Esophagus muscularis mucosa (tissue), 4 donors: ENCODE measurements around the gene GLB1L. TPM values are rescaled to one million over a fixed set of nuclear protein-coding genes. Genes with fewer than 3 reads are reported as not detected.

Experiments used
- DNase-seq: peaks from one replicate; pipeline ENCODE4 v3.0.0-alpha.2; 2017; ENCODE audit errors: extremely low spot score
- H3K27ac ChIP-seq, 4 donors: fragments of 200-600 bp; sonication (generic); replicated peaks in 1 of 4; 1 replicate in 3 of 4; 2 replicates in 1 of 4; pipeline ENCODE4 v1.5.1; 2016 to 2019; ENCODE audit warnings: mild to moderate bottlenecking in 1 of 4
- H3K27me3 ChIP-seq, 4 donors: fragments of 200-600 bp; sonication (generic); one replicate each; pipeline versions ENCODE4 v1.5.1 to v1.6.0; 2016 to 2019
- H3K36me3 ChIP-seq, 4 donors: fragments of 200-600 bp; sonication (generic); one replicate each; pipeline ENCODE4 v1.5.1; 2016 to 2019
- H3K4me1 ChIP-seq, 4 donors: fragments of 200-600 bp; sonication (generic); one replicate each; pipeline ENCODE4 v1.5.1; 2016 to 2019
- H3K4me3 ChIP-seq, 4 donors: fragments of 200-600 bp; sonication (generic); 1 replicate in 2 of 4; 2 replicates in 2 of 4; pipeline ENCODE4 v1.5.1; 2016 to 2019; ENCODE audit warnings: mild to moderate bottlenecking in 4 of 4, moderate library complexity in 1 of 4
- H3K9me3 ChIP-seq, 4 donors: fragments of 200-600 bp; sonication (generic); 1 replicate in 3 of 4; 2 replicates in 1 of 4; pipeline ENCODE4 v1.5.1; 2016 to 2019
- EP300 ChIP-seq: sonication (generic); formaldehyde crosslinking; IDR thresholded peaks from one replicate; pipeline ENCODE4 v1.6.1; 2017; ENCODE audit warnings: antibody characterized with exemption
- POLR2A ChIP-seq: fragments of 450-650 bp; IDR thresholded peaks from one replicate; pipeline ENCODE4 v1.6.1; 2017; ENCODE audit warnings: antibody characterized with exemption, moderate library complexity, mild to moderate bottlenecking, low read depth
- POLR2AphosphoS5 ChIP-seq, 2 donors: sonication (generic); formaldehyde crosslinking; IDR thresholded peaks; one replicate each; pipeline ENCODE4 v1.6.1; 2017; ENCODE audit warnings: antibody characterized with exemption in 2 of 2
- WGBS: methylation state at CpG from one replicate; pipeline ENCODE4 v1.1.5; 2018; 5-methylcytosine and 5-hydroxymethylcytosine counted together
- intact Hi-C: fragments of 100-400 bp; cut with DNase I; formaldehyde crosslinking; loops from one replicate; pipeline ENCODE4 v1.15.1; 2023
- total RNA-seq, 4 donors: library from RNA; depleted of rRNA; stranded (reverse); fragments of >200 nt; gene quantifications; one replicate each; pipeline versions ENCODE4 v1.1.0 to v1.2.1, GENCODE V29; 2016
- TF ChIP-seq, protein P1 (sequence below), 3 experiments: fragments of 200-600 bp in 2 of 3; fragments of 450-650 bp in 1 of 3; sonication (generic) in 2 of 3; IDR thresholded peaks; one replicate each; pipeline ENCODE4 v1.5.1; 2017 to 2019; ENCODE audit warnings: antibody characterized with exemption in 3 of 3, mild to moderate bottlenecking in 2 of 3, moderate library complexity in 1 of 3

Gene GLB1L
- total RNA-seq: 1 to 10 TPM; 3.3 to 6.4 (median 5.6) TPM

DNA sequence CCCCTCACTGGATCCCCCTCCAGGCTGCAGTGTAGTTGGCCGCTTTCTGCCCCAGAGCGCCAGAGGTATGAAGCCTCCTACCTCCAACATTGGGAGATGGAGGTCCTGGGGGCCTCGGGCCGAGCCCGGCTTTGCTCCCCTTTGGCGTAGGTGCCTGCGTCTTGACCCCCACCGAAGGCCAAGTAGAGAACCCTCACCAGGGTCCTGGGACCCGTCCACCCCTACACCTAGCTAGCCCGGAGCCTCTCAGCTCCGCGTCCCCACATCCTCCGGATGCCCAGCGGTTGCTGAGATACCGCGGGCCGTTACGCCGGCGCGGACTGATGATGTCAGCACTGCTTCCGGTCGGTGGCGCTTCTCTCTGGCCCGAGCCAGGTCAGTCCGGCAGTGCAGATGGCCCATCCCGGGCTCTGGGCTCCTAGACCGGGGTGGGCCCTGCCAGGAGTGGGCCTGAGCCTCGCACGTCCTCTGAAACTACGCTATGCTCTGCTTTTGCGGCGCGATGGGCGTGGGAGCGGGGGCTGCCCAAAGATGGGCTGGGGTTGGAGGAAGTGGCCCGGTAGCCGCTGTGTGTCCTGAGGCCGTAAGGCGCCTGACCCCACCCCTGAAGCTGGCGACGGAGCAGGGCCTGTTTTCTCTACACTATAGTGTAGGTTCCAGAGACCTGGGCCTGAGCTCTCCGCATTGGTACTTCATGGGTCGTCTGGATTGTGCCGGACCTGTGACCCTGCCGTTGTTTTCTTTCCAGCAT is at the start of gene GLB1L, which contains the start of gene STK16:
TSS of gene GLB1L (minus strand) at position 297 of the 751 bp plus-strand sequence. CDS start 1,871 bp downstream, outside the sequence.
TSS of gene STK16 (plus strand) at position 332 of the 751 bp plus-strand sequence. CDS start 521 bp downstream, outside the sequence.
- intact Hi-C loops: loop anchor here (2.0 to 10.0 kb wide), 2 partner anchors 17 to 49 kb away; partner anchors contain the start of genes ANKZF1 and ATG9A
- peak; percentile 79 for TF ChIP-seq POLR2A
- TF ChIP-seq POLR2AphosphoS5 (IDR thresholded peaks at IDR 0.05): peak; percentile 98 to 99
- no peak for TF ChIP-seq EP300
- TF ChIP-seq, protein P1, sequence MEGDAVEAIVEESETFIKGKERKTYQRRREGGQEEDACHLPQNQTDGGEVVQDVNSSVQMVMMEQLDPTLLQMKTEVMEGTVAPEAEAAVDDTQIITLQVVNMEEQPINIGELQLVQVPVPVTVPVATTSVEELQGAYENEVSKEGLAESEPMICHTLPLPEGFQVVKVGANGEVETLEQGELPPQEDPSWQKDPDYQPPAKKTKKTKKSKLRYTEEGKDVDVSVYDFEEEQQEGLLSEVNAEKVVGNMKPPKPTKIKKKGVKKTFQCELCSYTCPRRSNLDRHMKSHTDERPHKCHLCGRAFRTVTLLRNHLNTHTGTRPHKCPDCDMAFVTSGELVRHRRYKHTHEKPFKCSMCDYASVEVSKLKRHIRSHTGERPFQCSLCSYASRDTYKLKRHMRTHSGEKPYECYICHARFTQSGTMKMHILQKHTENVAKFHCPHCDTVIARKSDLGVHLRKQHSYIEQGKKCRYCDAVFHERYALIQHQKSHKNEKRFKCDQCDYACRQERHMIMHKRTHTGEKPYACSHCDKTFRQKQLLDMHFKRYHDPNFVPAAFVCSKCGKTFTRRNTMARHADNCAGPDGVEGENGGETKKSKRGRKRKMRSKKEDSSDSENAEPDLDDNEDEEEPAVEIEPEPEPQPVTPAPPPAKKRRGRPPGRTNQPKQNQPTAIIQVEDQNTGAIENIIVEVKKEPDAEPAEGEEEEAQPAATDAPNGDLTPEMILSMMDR (IDR thresholded peaks at IDR 0.05): no peak
- Histone ChIP-seq H3K36me3 (peaks cover 2 to 31% (median 21%) of the 10 kb centered on the region in 4 donors), H3K9me3 (no peaks in the 10 kb centered on the region), H3K27ac (peak within 1 kb of the TSS; percentile 88 to 94 (median 90)), H3K4me1 (peaks cover 41 to 57% (median 50%) of the 10 kb centered on the region in 4 donors), H3K4me3 (peak within 1 kb of the TSS; percentile 64 to 97 (median 70)), H3K27me3 (no peaks in the 10 kb centered on the region)
- 3% methylated on average over 4 of the region's 46 CpGs for WGBS
- DNase-seq: peak; percentile 99

DNA sequence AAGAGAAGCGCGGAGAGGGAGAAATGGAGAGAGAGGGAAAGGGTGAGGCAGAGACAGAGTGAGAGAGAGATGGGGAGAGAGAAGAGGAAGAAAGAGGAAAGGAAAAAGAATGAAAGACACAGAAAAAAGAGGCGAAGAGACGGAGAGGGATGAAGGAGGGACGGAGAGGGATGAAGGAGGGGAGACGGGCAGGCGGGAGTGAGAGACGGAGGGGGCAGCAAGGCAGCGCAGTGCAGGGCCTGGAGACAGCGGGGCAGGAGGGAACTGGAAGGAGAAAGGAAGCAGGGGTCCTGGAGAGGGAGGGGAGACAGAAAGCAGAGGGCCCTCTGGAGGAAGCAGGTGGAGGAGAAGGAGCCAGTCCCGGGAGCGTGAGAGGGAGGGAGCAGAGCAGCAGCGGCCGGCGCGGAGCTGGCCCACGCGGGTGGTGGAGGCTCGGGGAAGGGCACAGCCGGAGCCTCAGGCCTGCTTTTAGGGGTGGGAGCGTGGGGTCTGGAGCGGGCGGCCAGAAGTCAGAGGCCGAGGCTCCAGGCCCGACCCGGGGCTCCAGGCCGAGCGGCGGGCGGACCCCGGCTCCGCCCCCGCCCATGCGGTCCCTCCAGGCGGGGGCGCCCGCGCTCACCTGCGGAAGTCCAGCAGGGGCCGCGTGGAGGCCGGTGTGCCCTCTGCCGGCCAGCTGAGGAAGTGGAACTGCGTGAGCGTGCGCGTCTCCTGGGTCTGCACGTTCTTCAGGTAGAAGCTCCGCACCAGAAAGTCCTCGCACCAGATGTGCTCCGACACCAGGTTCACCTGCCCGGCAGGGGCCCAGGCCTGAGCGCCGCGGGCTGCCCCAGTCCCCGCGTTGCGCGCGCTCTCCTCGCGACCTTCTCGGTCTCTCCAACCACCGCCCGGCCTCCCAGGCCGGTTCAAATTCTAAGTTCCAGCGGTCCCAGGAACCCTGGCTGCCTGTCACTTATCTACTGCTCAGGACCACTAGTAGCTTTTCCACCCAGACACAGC is 49.4 kb upstream of the GLB1L start:
- peaks cover 5 to 33% (median 28%) of the 10 kb centered on the region in 4 donors for H3K4me1 ChIP-seq
- no peaks in the 10 kb centered on the region for H3K9me3 ChIP-seq
- H3K4me3 ChIP-seq: peak overlapping the region; percentile 61 to 73 (median 66)
- peak; percentile 94 for DNase-seq
- peak overlapping the region; percentile 80 to 90 (median 86) for H3K27ac ChIP-seq
- TF ChIP-seq POLR2AphosphoS5 (IDR thresholded peaks at IDR 0.05): peak; percentile 72 to 87
- TF ChIP-seq POLR2A: no peak
- TF ChIP-seq, protein P1 (IDR thresholded peaks at IDR 0.05): peak; percentile 99 to 100 (median 99)
- intact Hi-C loops: loop anchor here (1.0 to 10.0 kb wide), 3 partner anchors 18 to 88 kb away; partner anchors contain the start of genes GLB1L and STK16
- H3K36me3 ChIP-seq: no peaks in the 10 kb centered on the region
- WGBS: 8% methylated on average over 30 of the region's 67 CpGs
- peaks cover 0 to 7% (median 0%) of the 10 kb centered on the region in 4 donors for H3K27me3 ChIP-seq

DNA sequence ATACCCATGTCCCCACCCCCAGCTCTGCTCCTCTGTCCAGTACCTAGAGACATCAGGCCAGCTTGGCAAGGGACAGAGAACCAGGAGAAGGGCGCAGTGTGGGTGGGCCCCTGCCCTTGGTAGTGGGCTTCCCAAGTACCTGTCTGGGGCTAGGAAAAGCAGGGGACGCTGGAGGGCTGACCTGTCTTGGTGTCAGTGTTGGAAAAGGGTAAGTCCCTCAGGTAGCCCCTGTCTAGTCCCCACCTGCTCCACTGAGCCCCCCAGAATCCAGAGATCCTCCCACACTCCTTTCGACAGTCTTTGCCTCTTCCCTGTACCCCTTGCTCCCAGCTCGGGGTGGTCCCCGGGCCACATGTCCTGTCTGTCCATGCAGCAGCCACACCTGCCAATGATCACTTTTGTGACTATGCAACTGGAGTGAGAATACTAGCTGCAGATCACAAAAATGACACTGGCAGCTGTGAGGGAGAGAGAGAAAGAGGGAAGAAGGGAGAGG is 48.5 kb upstream of the GLB1L start:
- WGBS: 82% methylated on average over 5 of the region's 5 CpGs
- peak overlapping the region; percentile 80 to 90 (median 86) for H3K27ac ChIP-seq
- H3K27me3 ChIP-seq: no peaks in the 10 kb centered on the region
- H3K4me3 ChIP-seq: peak overlapping the region in 2 of 4 donors; percentile 62 to 70
- intact Hi-C loops: loop anchor here (10.0 kb wide), 1 partner anchor 49 kb away; the partner anchor contains the start of genes GLB1L and STK16
- H3K36me3 ChIP-seq: no peaks in the 10 kb centered on the region
- H3K9me3 ChIP-seq: no peaks in the 10 kb centered on the region
- DNase-seq: no peak
- peaks cover 9 to 38% (median 35%) of the 10 kb centered on the region in 4 donors for H3K4me1 ChIP-seq
- no peak for TF ChIP-seq POLR2A
- TF ChIP-seq EP300: no peak
- TF ChIP-seq, protein P1 (IDR thresholded peaks at IDR 0.05): no peak
- no peak for TF ChIP-seq POLR2AphosphoS5 (IDR thresholded peaks at IDR 0.05)

DNA sequence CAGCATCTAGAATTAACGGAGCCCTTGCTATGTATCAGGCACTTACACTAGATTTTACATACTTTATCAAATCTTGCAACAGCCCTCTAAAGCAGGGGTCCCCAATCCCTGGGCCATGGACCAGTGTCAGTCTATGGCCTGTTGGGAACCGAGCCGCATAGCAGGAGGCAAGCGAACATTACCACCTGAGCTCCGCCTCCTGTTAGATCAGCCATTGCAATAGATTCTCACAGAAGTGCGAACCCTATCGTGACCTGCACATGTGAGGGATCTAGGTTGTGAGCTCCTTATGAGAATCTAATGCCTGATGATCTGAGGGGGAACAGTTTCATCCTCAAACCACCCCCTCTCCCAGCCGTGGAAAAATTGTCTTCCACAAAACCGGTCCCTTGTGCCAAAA is 47.4 kb upstream of the GLB1L start:
- H3K27me3 ChIP-seq: no peaks in the 10 kb centered on the region
- no peak for TF ChIP-seq POLR2AphosphoS5 (IDR thresholded peaks at IDR 0.05)
- TF ChIP-seq POLR2A: no peak
- no peak for TF ChIP-seq EP300
- 85% methylated on average over 9 of the region's 9 CpGs for WGBS

More for the DNA sequence above, 47.4 kb upstream of the GLB1L start:
- Histone ChIP-seq H3K4me3 (no peak overlapping the region), H3K4me1 (peaks cover 9 to 37% (median 31%) of the 10 kb centered on the region in 4 donors), H3K9me3 (no peaks in the 10 kb centered on the region), H3K36me3 (no peaks in the 10 kb centered on the region), H3K27ac (no peak overlapping the region)
- no peak for DNase-seq
- intact Hi-C loops: loop anchor here (10.0 kb wide), 1 partner anchor 48 kb away; the partner anchor contains the start of genes GLB1L and STK16
